ENCODE results near the gene LUC7L2.

DNA sequence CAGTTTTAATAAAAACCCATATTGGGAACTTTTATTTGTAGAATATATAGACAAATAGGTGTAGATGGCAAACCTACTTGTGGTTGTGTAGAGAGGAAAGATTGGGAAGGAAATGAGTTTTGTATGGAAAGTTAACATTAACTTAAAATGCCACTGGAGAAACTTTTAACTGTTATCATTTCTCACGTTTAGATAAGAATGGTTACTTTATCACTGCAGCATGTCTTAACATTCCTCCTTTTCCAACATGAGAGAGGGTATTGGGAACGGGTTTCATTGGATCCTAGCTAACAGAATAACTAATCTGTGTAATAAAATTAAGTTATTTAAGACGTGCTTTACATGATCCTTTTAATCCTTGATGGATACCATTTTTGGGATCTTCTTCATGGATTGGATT lies 1.8 kb downstream of the LUC7L2 start:
- TF ChIP-seq POLR2A (IDR thresholded peaks at IDR 0.05): no peak
- TF ChIP-seq, protein P1, sequence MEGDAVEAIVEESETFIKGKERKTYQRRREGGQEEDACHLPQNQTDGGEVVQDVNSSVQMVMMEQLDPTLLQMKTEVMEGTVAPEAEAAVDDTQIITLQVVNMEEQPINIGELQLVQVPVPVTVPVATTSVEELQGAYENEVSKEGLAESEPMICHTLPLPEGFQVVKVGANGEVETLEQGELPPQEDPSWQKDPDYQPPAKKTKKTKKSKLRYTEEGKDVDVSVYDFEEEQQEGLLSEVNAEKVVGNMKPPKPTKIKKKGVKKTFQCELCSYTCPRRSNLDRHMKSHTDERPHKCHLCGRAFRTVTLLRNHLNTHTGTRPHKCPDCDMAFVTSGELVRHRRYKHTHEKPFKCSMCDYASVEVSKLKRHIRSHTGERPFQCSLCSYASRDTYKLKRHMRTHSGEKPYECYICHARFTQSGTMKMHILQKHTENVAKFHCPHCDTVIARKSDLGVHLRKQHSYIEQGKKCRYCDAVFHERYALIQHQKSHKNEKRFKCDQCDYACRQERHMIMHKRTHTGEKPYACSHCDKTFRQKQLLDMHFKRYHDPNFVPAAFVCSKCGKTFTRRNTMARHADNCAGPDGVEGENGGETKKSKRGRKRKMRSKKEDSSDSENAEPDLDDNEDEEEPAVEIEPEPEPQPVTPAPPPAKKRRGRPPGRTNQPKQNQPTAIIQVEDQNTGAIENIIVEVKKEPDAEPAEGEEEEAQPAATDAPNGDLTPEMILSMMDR (IDR thresholded peaks at IDR 0.05): no peak
